Central memory CD8-positive, alpha-beta T cell (primary cell): Measurements from ENCODE around the gene FMNL3.

Experiments used
- ATAC-seq: fragments of 150-1000 bp; cut with Tn5 transposase; replicated peaks from 2 replicates; pipeline ENCODE4 v1.10.0; 2022; ENCODE audit warnings: mild to moderate bottlenecking, moderate FRiP score, moderate number of reproducible peaks; ENCODE audit not compliant: poor library complexity, severe bottlenecking; ENCODE audit errors: extremely low read depth
- DNase-seq, 2 donors: peaks; one replicate each; pipeline ENCODE4 v3.0.0; 2021; ENCODE audit warnings: low spot score in 2 of 2
- H3K27ac Mint-ChIP-seq: one replicate; pipeline ENCODE4 v1.8.0; 2022; ENCODE audit warnings: low read depth, mild to moderate bottlenecking, moderate library complexity, mixed read lengths
- H3K27me3 Mint-ChIP-seq: one replicate; pipeline ENCODE4 v1.8.0; 2022; ENCODE audit warnings: mixed read lengths
- H3K36me3 Mint-ChIP-seq: one replicate; pipeline ENCODE4 v1.8.0; 2022; ENCODE audit warnings: mild to moderate bottlenecking, moderate library complexity, mixed read lengths; ENCODE audit not compliant: insufficient read depth
- H3K4me1 Mint-ChIP-seq: one replicate; pipeline ENCODE4 v1.8.0; 2022; ENCODE audit warnings: mixed read lengths
- H3K4me3 Mint-ChIP-seq: one replicate; pipeline ENCODE4 v1.8.0; 2022; ENCODE audit warnings: mild to moderate bottlenecking, moderate library complexity, mixed read lengths
- H3K9me3 Mint-ChIP-seq: one replicate; pipeline ENCODE4 v1.8.0; 2022; ENCODE audit warnings: mixed read lengths

Gene FMNL3

GRCh38 chr12:49651855-49652254, 55.4 kb downstream of the FMNL3 start:
- Mint-ChIP-seq H3K36me3 (peaks cover 21% of the 10 kb centered on the region), H3K4me1 (peaks cover 26% of the 10 kb centered on the region), H3K27me3 (no peaks in the 10 kb centered on the region), H3K4me3 (no peak overlapping the region), H3K9me3 (no peaks in the 10 kb centered on the region), H3K27ac (no peak overlapping the region)
- ATAC-seq (no peak), DNase-seq (no peak)

DNA sequence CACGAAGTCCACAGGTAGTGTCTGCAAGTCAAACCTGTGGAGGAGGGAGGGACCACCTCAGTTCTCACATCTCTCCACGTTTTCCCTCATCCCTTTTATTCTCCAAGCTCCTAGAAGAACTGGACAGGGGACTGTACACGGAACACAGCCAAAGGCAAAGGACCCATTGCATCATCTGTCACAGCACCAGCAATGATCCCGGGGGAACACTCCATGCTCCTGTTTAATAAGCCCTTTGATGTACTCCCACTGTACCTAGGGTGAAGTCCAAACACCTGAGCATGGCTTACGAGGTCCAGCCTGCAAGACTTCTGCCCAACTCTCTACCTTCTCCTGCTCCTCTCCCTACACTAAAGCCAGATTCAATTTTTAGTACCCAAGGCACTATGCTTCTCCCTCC, 57.3 kb downstream of the FMNL3 start:
- H3K9me3 Mint-ChIP-seq: no peaks in the 10 kb centered on the region
- H3K27ac Mint-ChIP-seq: no peak overlapping the region
- H3K4me3 Mint-ChIP-seq: no peak overlapping the region
- H3K27me3 Mint-ChIP-seq: no peaks in the 10 kb centered on the region
- peaks cover 29% of the 10 kb centered on the region for H3K4me1 Mint-ChIP-seq
- H3K36me3 Mint-ChIP-seq: peaks cover 24% of the 10 kb centered on the region
- no peak for DNase-seq
- ATAC-seq: no peak

- DNase-seq: no peak
- Mint-ChIP-seq H3K27me3 (no peaks in the 10 kb centered on the region), H3K4me3 (no peak overlapping the region), H3K36me3 (peaks cover 24% of the 10 kb centered on the region), H3K9me3 (no peaks in the 10 kb centered on the region), H3K4me1 (peaks cover 34% of the 10 kb centered on the region), H3K27ac (peak overlapping the region; percentile 85)
- ATAC-seq: no peak
These were observed 57.8 kb downstream of the FMNL3 start for GRCh38 chr12:49649445-49649844.

GRCh38 chr12:49648712-49649003, 58.5 kb downstream of the FMNL3 start:
- Mint-ChIP-seq H3K4me1 (peaks cover 35% of the 10 kb centered on the region), H3K4me3 (no peak overlapping the region), H3K9me3 (no peaks in the 10 kb centered on the region), H3K27ac (peak overlapping the region; percentile 85), H3K27me3 (no peaks in the 10 kb centered on the region), H3K36me3 (peaks cover 24% of the 10 kb centered on the region)
- no peak for ATAC-seq
- no peak for DNase-seq

DNA sequence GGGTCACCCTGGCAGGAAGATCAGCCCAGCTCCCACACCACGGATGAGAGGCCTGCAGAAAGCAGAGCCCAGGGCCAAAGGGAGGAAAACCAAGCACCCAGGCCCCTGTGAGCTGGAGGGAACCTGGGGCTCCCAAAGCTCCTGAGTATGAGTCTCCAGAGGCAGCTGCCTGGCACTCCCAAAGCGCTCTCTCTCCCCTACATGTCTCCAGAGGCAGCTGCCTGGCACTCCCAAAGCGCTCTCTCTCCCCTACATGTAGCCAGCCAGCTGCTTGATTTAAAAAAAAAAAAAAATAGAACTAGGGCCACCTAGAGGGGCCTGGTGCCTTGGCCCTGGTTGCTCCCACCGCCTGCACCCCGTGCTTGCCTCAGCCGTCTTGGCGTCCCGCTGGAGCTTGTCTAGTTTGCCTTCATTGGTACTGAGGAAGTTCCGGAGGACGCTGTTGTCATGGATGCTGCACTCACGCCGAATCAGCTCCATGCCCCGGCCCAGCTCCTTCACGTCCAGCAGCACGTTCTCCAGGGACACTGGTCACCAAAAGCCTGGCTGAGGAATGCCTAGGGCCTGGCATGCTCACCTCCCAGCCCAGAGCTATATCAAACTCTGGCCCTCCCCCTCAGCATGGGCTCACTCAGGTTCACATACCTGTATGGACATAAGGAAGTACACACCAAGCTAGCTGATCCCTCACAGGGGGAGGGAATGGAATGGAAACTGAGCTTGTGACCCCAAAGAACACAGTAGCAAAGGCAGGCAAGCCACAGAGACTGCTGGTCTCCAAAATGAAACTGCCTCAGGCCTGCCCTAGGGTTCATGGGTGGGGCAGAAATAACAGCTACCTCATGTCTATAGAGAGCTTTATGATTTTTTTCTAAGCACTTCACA, 59.1 kb downstream of the FMNL3 start:
- no peaks in the 10 kb centered on the region for H3K27me3 Mint-ChIP-seq
- peaks cover 24% of the 10 kb centered on the region for H3K36me3 Mint-ChIP-seq
- ATAC-seq: no peak
- H3K4me1 Mint-ChIP-seq: peaks cover 35% of the 10 kb centered on the region
- peak overlapping the region; percentile 85 for H3K27ac Mint-ChIP-seq
- H3K4me3 Mint-ChIP-seq: no peak overlapping the region
- H3K9me3 Mint-ChIP-seq: no peaks in the 10 kb centered on the region
- no peak for DNase-seq

DNA sequence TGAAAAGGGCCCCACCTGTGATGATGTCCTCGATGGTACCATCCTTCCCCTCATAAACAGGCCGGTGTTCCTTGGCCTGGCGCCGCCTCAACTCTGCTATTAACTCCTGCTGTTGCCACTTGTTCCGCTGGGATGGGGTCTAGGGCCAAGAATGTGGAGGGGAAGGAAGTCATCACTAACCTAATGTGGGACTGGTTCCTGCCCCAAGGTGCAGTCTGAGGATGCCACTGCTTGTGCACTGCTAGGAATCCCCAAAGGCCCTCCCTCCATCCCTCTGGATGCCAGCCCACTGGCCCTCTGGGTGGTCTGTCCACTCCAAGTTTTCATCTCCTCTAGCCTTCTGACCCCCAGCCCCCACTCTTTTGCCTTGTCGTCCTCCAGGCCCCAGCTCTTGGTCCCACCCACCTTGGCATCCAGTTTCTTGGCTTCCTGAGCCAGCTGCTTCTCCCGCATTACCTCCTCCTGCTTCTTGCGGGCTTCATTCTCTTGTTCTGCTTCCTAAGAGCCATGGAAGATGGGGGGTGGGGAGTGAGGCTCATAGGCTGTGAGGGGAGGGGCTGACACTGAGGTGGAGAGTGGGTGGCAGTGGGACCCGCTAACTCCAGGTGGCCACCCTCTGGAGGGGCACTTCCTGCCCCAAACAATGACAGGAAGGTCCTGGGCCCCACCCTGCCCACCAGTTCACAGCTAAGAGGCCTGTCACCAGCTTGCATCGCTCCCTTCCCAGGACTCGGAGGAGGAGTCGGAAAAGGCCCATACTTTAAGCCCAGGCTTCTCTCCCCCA, 60.1 kb downstream of the FMNL3 start:
- Mint-ChIP-seq H3K4me1 (peaks cover 35% of the 10 kb centered on the region), H3K9me3 (no peaks in the 10 kb centered on the region), H3K36me3 (peaks cover 21% of the 10 kb centered on the region), H3K4me3 (no peak overlapping the region), H3K27me3 (no peaks in the 10 kb centered on the region), H3K27ac (peak overlapping the region; percentile 29)
- no peak for ATAC-seq
- DNase-seq: no peak

- DNase-seq: no peak
- peaks cover 35% of the 10 kb centered on the region for H3K4me1 Mint-ChIP-seq
- peaks cover 21% of the 10 kb centered on the region for H3K36me3 Mint-ChIP-seq
- no peak for ATAC-seq
- H3K27ac Mint-ChIP-seq: peak overlapping the region; percentile 84
- no peak overlapping the region for H3K4me3 Mint-ChIP-seq
- H3K9me3 Mint-ChIP-seq: no peaks in the 10 kb centered on the region
- H3K27me3 Mint-ChIP-seq: no peaks in the 10 kb centered on the region
These were observed 60.8 kb downstream of the FMNL3 start for GRCh38 chr12:49646331-49646830.

DNA sequence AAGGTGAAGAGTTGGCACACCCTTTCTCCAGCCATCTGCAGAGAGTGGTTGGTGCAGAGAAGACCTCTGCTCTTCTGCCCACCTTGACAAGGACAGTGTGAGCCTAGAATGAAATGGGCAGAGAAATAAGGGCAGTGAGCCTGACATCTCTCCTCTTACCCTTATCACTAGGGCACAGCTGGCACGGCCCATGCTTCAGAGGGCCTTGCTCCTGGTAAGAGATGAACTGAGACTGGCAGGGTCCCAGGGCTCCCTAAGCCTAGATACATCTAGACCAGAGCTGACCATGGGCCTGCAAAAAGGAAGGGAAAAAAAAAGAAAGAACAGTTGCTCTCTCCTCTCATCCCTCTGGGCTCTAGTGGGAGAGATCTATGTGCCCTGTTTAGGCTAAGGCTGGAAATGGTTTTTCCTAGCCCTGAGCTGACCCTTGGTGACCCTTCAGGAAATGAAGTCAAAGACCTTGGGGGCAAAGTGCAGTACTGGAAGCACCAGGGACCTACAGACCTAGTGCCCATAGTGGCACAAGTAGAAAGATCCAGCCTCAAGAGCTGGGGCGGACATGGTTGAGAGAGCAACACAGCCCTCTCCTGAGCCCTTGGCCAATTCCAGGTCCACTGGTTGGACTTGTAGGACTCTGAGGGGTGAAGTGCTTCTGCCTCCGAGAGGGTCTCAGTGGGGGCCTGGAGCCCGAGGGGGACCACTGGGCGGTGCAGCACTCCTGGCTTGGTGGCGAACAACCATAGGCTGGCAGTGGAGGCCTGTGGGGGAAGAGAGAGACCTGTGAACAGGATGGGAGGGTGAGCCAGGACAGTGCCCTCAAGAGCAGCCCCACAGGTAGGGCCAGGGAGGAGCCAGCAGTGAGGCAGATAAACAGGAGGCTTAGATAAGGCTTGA, 61.8 kb downstream of the FMNL3 start:
- Mint-ChIP-seq H3K27ac (peak overlapping the region; percentile 84), H3K4me3 (no peak overlapping the region), H3K4me1 (peaks cover 35% of the 10 kb centered on the region), H3K9me3 (no peaks in the 10 kb centered on the region), H3K36me3 (peaks cover 18% of the 10 kb centered on the region), H3K27me3 (no peaks in the 10 kb centered on the region)
- no peak for ATAC-seq
- DNase-seq: no peak

DNA sequence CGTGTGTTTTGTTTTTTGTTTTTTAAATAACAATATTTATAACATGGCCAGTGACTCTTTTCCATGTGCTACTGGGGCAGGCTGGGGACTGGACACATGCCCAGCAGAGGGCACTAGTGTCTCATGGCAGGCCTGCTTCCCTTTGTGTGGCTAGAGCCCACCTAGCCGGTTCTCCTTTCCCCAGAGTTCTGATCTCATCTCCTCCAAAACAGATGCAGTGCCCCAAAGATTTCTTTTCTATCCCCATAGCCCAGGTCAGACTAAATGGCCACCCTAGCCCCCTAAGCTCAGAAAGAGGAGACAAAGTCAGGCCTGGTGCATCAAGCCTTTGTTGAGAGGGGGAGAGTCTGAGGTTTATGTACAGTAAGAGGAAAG, 62.6 kb downstream of the FMNL3 start:
- DNase-seq (peak; percentile 76 to 78), ATAC-seq (peak; percentile 98)
- H3K27ac Mint-ChIP-seq: peak overlapping the region; percentile 84
- no peaks in the 10 kb centered on the region for H3K9me3 Mint-ChIP-seq
- H3K27me3 Mint-ChIP-seq: no peaks in the 10 kb centered on the region
- peaks cover 14% of the 10 kb centered on the region for H3K36me3 Mint-ChIP-seq
- no peak overlapping the region for H3K4me3 Mint-ChIP-seq
- H3K4me1 Mint-ChIP-seq: peaks cover 35% of the 10 kb centered on the region

GRCh38 chr12:49643961-49644619, 63.1 kb downstream of the FMNL3 start:
- Mint-ChIP-seq H3K27me3 (no peaks in the 10 kb centered on the region), H3K4me3 (no peak overlapping the region), H3K36me3 (peaks cover 13% of the 10 kb centered on the region), H3K4me1 (peaks cover 32% of the 10 kb centered on the region), H3K9me3 (no peaks in the 10 kb centered on the region), H3K27ac (peak overlapping the region; percentile 84)
- DNase-seq: no peak
- peak; percentile 13 for ATAC-seq

- no peaks in the 10 kb centered on the region for H3K27me3 Mint-ChIP-seq
These were observed 64.1 kb downstream of the FMNL3 start for GRCh38 chr12:49643135-49643534.

DNA sequence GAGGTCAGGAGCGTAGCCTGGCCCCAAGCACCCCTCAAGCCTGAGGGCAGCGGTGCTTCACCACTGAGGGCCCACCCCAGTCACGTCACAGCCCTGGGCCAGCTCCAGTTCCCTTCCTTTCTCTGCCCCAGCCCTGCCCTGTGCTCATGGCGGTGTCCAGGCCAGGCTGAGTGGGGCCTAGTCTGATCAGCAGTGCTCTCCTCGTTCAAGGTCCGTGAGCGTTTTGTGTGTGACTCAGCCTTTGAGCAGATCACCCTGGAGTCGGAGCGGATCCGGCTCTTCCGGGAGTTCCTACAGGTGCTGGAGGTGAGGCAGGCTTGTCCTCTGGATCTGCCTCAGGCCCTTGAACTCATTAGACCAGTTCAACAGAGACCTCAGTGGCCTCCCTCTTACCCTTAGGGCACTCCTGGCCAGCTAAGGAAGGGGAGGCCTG, 64.8 kb downstream of the FMNL3 start:
- Mint-ChIP-seq H3K36me3 (peaks cover 11% of the 10 kb centered on the region), H3K4me1 (peaks cover 19% of the 10 kb centered on the region), H3K4me3 (no peak overlapping the region), H3K9me3 (no peaks in the 10 kb centered on the region), H3K27ac (peak overlapping the region; percentile 75), H3K27me3 (no peaks in the 10 kb centered on the region)
- DNase-seq: no peak
- ATAC-seq: no peak

More at GRCh38 chr12:49643135-49643534, 64.1 kb downstream of the FMNL3 start:
- ATAC-seq (no peak), DNase-seq (no peak)
- Mint-ChIP-seq H3K4me3 (no peak overlapping the region), H3K27ac (peak overlapping the region; percentile 75), H3K36me3 (peaks cover 12% of the 10 kb centered on the region), H3K4me1 (peaks cover 23% of the 10 kb centered on the region), H3K9me3 (no peaks in the 10 kb centered on the region)
